HL-60 (cell line): ENCODE results near the gene MMP3.

ENCODE experiments used
- DNase-seq, 2 experiments: peaks; one replicate each; pipeline ENCODE4 v3.0.0-alpha.2; 2010 to 2020; ENCODE audit warnings: low read depth in 1 of 2, low spot score in 1 of 2
- H3K27ac ChIP-seq: fragments of 250-450 bp; sonication (Bioruptor Pico); replicated peaks from 2 replicates; pipeline ENCODE4 v1.5.1; 2020; ENCODE audit warnings: mild to moderate bottlenecking, moderate library complexity
- H3K27me3 ChIP-seq: fragments of 250-450 bp; sonication (Bioruptor Pico); 2 replicates; pipeline ENCODE4 v1.5.1; 2021; ENCODE audit warnings: mild to moderate bottlenecking, moderate library complexity; ENCODE audit not compliant: insufficient read depth, poor library complexity, severe bottlenecking
- H3K4me3 ChIP-seq: replicated peaks from 2 replicates; pipeline ENCODE4 v1.5.1; 2011; ENCODE audit warnings: mild to moderate bottlenecking, control low read depth, low read length; ENCODE audit not compliant: insufficient read depth
- GABPA ChIP-seq: IDR thresholded peaks from 2 replicates; pipeline ENCODE4 v1.6.1; 2012; ENCODE audit warnings: low read depth
- POLR2AphosphoS5 ChIP-seq: IDR thresholded peaks from 2 replicates; pipeline ENCODE4 v1.6.1; 2012; ENCODE audit warnings: low read depth
- SPI1 ChIP-seq: IDR thresholded peaks from 2 replicates; pipeline ENCODE4 v1.6.1; 2012; ENCODE audit warnings: low read depth, mild to moderate bottlenecking, borderline replicate concordance
- TF ChIP-seq, protein P1 (sequence below): IDR thresholded peaks from one replicate; pipeline ENCODE4 v1.5.1; 2011; ENCODE audit warnings: low read length, control low read depth, inconsistent platforms; ENCODE audit not compliant: insufficient read depth
- TF ChIP-seq, protein P2 (sequence below): IDR thresholded peaks from 2 replicates; pipeline ENCODE4 v1.6.1; 2012; ENCODE audit warnings: low read depth; ENCODE audit not compliant: insufficient replicate concordance

The MMP3 gene

GRCh38 chr11:102819491-102819890, 23.9 kb downstream of the MMP3 start:
- H3K27ac ChIP-seq = no peak overlapping the region

DNA sequence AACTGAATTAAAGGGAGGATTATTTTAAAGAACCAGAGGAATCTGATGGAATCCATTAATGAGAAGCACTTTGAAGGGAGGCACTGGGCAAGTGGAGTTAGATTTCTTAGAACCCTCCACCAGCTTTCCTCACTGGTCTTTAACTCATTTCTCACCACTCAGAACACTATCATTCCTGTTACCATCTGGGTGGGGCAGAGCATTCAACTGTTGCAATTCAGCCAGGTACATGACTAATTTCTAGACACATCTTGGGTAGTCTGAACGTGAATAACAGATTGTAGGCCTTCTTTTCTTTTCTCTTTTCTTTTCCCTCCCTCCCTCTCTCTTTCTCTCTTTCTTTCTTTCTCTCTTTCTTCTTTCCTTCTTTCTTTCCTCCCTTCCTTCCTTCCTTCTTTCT, 29.9 kb downstream of the MMP3 start:
- no peaks in the 10 kb centered on the region for H3K27me3 ChIP-seq
- no peak for TF ChIP-seq GABPA
- no peak for TF ChIP-seq POLR2AphosphoS5
- TF ChIP-seq, protein P1, sequence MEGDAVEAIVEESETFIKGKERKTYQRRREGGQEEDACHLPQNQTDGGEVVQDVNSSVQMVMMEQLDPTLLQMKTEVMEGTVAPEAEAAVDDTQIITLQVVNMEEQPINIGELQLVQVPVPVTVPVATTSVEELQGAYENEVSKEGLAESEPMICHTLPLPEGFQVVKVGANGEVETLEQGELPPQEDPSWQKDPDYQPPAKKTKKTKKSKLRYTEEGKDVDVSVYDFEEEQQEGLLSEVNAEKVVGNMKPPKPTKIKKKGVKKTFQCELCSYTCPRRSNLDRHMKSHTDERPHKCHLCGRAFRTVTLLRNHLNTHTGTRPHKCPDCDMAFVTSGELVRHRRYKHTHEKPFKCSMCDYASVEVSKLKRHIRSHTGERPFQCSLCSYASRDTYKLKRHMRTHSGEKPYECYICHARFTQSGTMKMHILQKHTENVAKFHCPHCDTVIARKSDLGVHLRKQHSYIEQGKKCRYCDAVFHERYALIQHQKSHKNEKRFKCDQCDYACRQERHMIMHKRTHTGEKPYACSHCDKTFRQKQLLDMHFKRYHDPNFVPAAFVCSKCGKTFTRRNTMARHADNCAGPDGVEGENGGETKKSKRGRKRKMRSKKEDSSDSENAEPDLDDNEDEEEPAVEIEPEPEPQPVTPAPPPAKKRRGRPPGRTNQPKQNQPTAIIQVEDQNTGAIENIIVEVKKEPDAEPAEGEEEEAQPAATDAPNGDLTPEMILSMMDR = no peak
- TF ChIP-seq, protein P2, sequence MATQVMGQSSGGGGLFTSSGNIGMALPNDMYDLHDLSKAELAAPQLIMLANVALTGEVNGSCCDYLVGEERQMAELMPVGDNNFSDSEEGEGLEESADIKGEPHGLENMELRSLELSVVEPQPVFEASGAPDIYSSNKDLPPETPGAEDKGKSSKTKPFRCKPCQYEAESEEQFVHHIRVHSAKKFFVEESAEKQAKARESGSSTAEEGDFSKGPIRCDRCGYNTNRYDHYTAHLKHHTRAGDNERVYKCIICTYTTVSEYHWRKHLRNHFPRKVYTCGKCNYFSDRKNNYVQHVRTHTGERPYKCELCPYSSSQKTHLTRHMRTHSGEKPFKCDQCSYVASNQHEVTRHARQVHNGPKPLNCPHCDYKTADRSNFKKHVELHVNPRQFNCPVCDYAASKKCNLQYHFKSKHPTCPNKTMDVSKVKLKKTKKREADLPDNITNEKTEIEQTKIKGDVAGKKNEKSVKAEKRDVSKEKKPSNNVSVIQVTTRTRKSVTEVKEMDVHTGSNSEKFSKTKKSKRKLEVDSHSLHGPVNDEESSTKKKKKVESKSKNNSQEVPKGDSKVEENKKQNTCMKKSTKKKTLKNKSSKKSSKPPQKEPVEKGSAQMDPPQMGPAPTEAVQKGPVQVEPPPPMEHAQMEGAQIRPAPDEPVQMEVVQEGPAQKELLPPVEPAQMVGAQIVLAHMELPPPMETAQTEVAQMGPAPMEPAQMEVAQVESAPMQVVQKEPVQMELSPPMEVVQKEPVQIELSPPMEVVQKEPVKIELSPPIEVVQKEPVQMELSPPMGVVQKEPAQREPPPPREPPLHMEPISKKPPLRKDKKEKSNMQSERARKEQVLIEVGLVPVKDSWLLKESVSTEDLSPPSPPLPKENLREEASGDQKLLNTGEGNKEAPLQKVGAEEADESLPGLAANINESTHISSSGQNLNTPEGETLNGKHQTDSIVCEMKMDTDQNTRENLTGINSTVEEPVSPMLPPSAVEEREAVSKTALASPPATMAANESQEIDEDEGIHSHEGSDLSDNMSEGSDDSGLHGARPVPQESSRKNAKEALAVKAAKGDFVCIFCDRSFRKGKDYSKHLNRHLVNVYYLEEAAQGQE = no peak
- no peak for TF ChIP-seq SPI1
- no peak overlapping the region for H3K4me3 ChIP-seq
- no peak overlapping the region for H3K27ac ChIP-seq
- DNase-seq = no peak

More at GRCh38 chr11:102819491-102819890, 23.9 kb downstream of the MMP3 start:
- no peak for TF ChIP-seq SPI1
- TF ChIP-seq, protein P1 = no peak
- TF ChIP-seq GABPA = no peak
- Histone ChIP-seq H3K27me3 (no peaks in the 10 kb centered on the region), H3K4me3 (no peak overlapping the region)
- no peak for DNase-seq

DNA sequence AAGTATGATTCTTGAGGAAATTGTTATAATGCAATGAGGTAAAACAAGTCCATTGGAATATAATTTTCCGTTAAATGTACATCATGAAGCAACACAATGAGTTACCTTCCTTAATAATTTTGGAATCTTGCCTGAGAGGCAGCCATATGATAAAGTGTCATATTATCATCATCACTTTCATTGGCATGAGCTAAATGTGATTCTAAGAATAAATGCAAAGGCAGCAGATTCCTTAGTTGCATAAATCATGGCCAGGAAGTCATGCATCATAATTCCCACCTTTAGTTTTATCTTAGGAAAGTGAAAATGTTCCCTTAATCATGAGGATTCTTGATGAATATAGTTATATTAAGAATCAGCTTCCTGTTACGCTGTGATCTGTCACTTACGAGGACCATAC, 31.2 kb downstream of the MMP3 start:
- no peak overlapping the region for H3K4me3 ChIP-seq
- H3K27ac ChIP-seq = no peak overlapping the region
- DNase-seq = no peak
- no peaks in the 10 kb centered on the region for H3K27me3 ChIP-seq
- TF ChIP-seq SPI1 (no peak), POLR2AphosphoS5 (no peak), GABPA (no peak)
- TF ChIP-seq, protein P1 = no peak
- TF ChIP-seq, protein P2 = no peak
